CD4-positive, alpha-beta T cell treated with Interleukin-6 at 100 ng/mL for 8 hours (primary cell): Measurements from ENCODE around the gene DRGX.
A peak's percentile ranks its signal among the peaks of the same experiment; 100 is the strongest.

ENCODE experiments used
- DNase-seq: peaks from one replicate; pipeline ENCODE4 v3.0.0-alpha.2; 2020; ENCODE audit warnings: mixed read lengths, low spot score

DRGX gene

GRCh38 chr10:49407552-49408137, 11.8 kb upstream of the DRGX start:
- DNase-seq, result peak; percentile 58

- no peak for DNase-seq
Measured at GRCh38 chr10:49407151-49407550, 11.3 kb upstream of the DRGX start.

- DNase-seq, result no peak
Measured at GRCh38 chr10:49404321-49404878, 8.5 kb upstream of the DRGX start.

GRCh38 chr10:49403363-49403762, 7.5 kb upstream of the DRGX start:
- DNase-seq, result no peak

- no peak for DNase-seq
Measured at GRCh38 chr10:49400365-49400764, 4.5 kb upstream of the DRGX start.

GRCh38 chr10:49398986-49399385, 3.1 kb upstream of the DRGX start:
- no peak for DNase-seq

- no peak for DNase-seq
Measured at GRCh38 chr10:49398000-49398861, 2.3 kb upstream of the DRGX start.

GRCh38 chr10:49397036-49397999, 1.4 kb upstream of the DRGX start:
- no peak for DNase-seq

- no peak for DNase-seq
Measured at GRCh38 chr10:49396666-49396999, 744 bp upstream of the DRGX start.

- DNase-seq, result no peak
Measured at GRCh38 chr10:49394933-49395740, 752 bp downstream of the DRGX start.

GRCh38 chr10:49393757-49394156, 2.1 kb downstream of the DRGX start:
- DNase-seq, result no peak

GRCh38 chr10:49393301-49393700, 2.6 kb downstream of the DRGX start:
- no peak for DNase-seq

- no peak for DNase-seq
Measured at GRCh38 chr10:49389361-49389933, 6.4 kb downstream of the DRGX start.

GRCh38 chr10:49388161-49388560, 7.7 kb downstream of the DRGX start:
- DNase-seq, result no peak

- DNase-seq, result no peak
Measured at GRCh38 chr10:49387071-49387470, 8.8 kb downstream of the DRGX start.

GRCh38 chr10:49385939-49386922, 9.7 kb downstream of the DRGX start:
- DNase-seq, result no peak

GRCh38 chr10:49384268-49384953, 11.5 kb downstream of the DRGX start:
- DNase-seq, result no peak

- DNase-seq, result no peak
Measured at GRCh38 chr10:49383853-49384252, 12.0 kb downstream of the DRGX start.

GRCh38 chr10:49382826-49383225, 13.1 kb downstream of the DRGX start:
- no peak for DNase-seq
